GM23338 (cell line): Measurements from ENCODE around the gene PCDHB12. TPM values are rescaled to one million over a fixed set of nuclear protein-coding genes. Genes with fewer than 3 reads are reported as not detected.

Experiments
- ATAC-seq: fragments of 200-7000 bp; cut with Tn5 transposase; 3 replicates; pipeline ENCODE4 v1.9.1; 2020
- DNase-seq: peaks from one replicate; pipeline ENCODE4 v3.0.0-alpha.2; 2015; ENCODE audit warnings: low spot score
- H2AFZ ChIP-seq: fragments of 200-600 bp; sonication (generic); 2 replicates; pipeline ENCODE4 v1.8.0; 2016; ENCODE audit warnings: antibody characterized with exemption, mild to moderate bottlenecking, moderate library complexity
- H3F3A ChIP-seq: fragments of 200-600 bp; sonication (generic); replicated peaks from 2 replicates; pipeline ENCODE4 v1.8.0; 2017; ENCODE audit warnings: antibody characterized with exemption, mixed run types, low read depth
- H3K27ac ChIP-seq: fragments of 200-600 bp; sonication (generic); 2 replicates; pipeline ENCODE4 v1.6.1; 2016; ENCODE audit warnings: low read depth
- H3K27me3 ChIP-seq: fragments of 200-600 bp; sonication (generic); 2 replicates; pipeline ENCODE4 v1.8.0; 2016; ENCODE audit warnings: mild to moderate bottlenecking, mixed run types, moderate library complexity; ENCODE audit not compliant: insufficient read depth
- H3K36me3 ChIP-seq: fragments of 200-600 bp; sonication (generic); 2 replicates; pipeline ENCODE4 v1.8.0; 2016; ENCODE audit warnings: mild to moderate bottlenecking; ENCODE audit not compliant: insufficient read depth
- H3K4me1 ChIP-seq: fragments of 200-600 bp; sonication (generic); 2 replicates; pipeline ENCODE4 v1.8.0; 2016; ENCODE audit warnings: mild to moderate bottlenecking, moderate library complexity; ENCODE audit not compliant: insufficient read depth
- H3K4me2 ChIP-seq: fragments of 200-600 bp; sonication (generic); 2 replicates; pipeline ENCODE4 v1.7.1; 2017; ENCODE audit warnings: mixed run types
- H3K4me3 ChIP-seq: fragments of 200-600 bp; sonication (generic); 2 replicates; pipeline ENCODE4 v1.6.1; 2016; ENCODE audit warnings: mixed run types
- H3K79me2 ChIP-seq: fragments of 200-600 bp; sonication (generic); replicated peaks from 2 replicates; pipeline ENCODE4 v1.8.0; 2017; ENCODE audit warnings: mild to moderate bottlenecking; ENCODE audit not compliant: insufficient read depth
- H3K9me2 ChIP-seq: fragments of 200-600 bp; sonication (generic); 2 replicates; pipeline ENCODE4 v1.8.0; 2017; ENCODE audit not compliant: insufficient read depth
- H4K20me1 ChIP-seq: fragments of 200-600 bp; sonication (generic); replicated peaks from 2 replicates; pipeline ENCODE4 v1.8.0; 2017; ENCODE audit warnings: mild to moderate bottlenecking; ENCODE audit not compliant: insufficient read depth
- H3K27ac Mint-ChIP-seq: 2 replicates; pipeline ENCODE4 v1.8.0; 2020; ENCODE audit warnings: inconsistent platforms, mild to moderate bottlenecking, moderate library complexity, mixed read lengths
- H3K27me3 Mint-ChIP-seq: 3 replicates; pipeline ENCODE4 v1.8.0; 2022; ENCODE audit warnings: low read depth, mild to moderate bottlenecking, moderate library complexity, mixed read lengths, inconsistent platforms; ENCODE audit not compliant: insufficient read depth, poor library complexity
- H3K36me3 Mint-ChIP-seq: 3 replicates; pipeline ENCODE4 v1.8.0; 2021; ENCODE audit warnings: low read depth, mild to moderate bottlenecking, inconsistent platforms, moderate library complexity, mixed read lengths
- H3K4me1 Mint-ChIP-seq: 3 replicates; pipeline ENCODE4 v1.8.0; 2020; ENCODE audit warnings: mild to moderate bottlenecking, inconsistent platforms, mixed read lengths
- H3K4me3 Mint-ChIP-seq: 3 replicates; pipeline ENCODE4 v1.8.0; 2021; ENCODE audit warnings: moderate library complexity, mild to moderate bottlenecking, inconsistent platforms, mixed read lengths
- H3K9me3 Mint-ChIP-seq: 3 replicates; pipeline ENCODE4 v1.8.0; 2020; ENCODE audit warnings: moderate library complexity, mild to moderate bottlenecking, inconsistent platforms, mixed read lengths
- CREB1 ChIP-seq: fragments of 250-450 bp; sonication (Bioruptor Pico); IDR thresholded peaks from 2 replicates; pipeline ENCODE4 v1.5.0; 2020; ENCODE audit warnings: low read depth, mild to moderate bottlenecking, moderate library complexity
- EZH2 ChIP-seq: fragments of 200-600 bp; sonication (generic); IDR thresholded peaks from one replicate; pipeline ENCODE4 v1.8.0; 2017; ENCODE audit warnings: antibody characterized with exemption, mild to moderate bottlenecking, low read depth; ENCODE audit not compliant: unreplicated experiment
- EZH2phosphoT487 ChIP-seq: fragments of 200-600 bp; sonication (generic); IDR thresholded peaks from one replicate; pipeline ENCODE4 v1.8.1; 2018; ENCODE audit warnings: antibody characterized with exemption; ENCODE audit not compliant: unreplicated experiment
- JUNB ChIP-seq: IDR thresholded peaks from one replicate; pipeline ENCODE4 v1.6.1; 2016; ENCODE audit warnings: antibody characterized with exemption; ENCODE audit not compliant: unreplicated experiment
- NANOG ChIP-seq: IDR thresholded peaks from 2 replicates; pipeline ENCODE4 v1.6.1; 2016; ENCODE audit warnings: antibody characterized with exemption, borderline replicate concordance
- POLR2AphosphoS5 ChIP-seq: IDR thresholded peaks from 2 replicates; pipeline ENCODE4 v1.6.1; 2016; ENCODE audit warnings: antibody characterized with exemption, low read depth
- STAT1 ChIP-seq: IDR thresholded peaks from one replicate; pipeline ENCODE4 v1.6.1; 2016; ENCODE audit warnings: antibody characterized with exemption; ENCODE audit not compliant: unreplicated experiment
- ZNF114 ChIP-seq: fragments of 250-450 bp; sonication (Bioruptor Pico); IDR thresholded peaks from 2 replicates; pipeline ENCODE4 v1.5.0; 2020; ENCODE audit warnings: mild to moderate bottlenecking, moderate library complexity
- ZNF331 ChIP-seq: fragments of 250-450 bp; sonication (Bioruptor Pico); IDR thresholded peaks from 2 replicates; pipeline ENCODE4 v1.5.0; 2020; ENCODE audit warnings: low read depth, mild to moderate bottlenecking, moderate library complexity
- ZNF462 ChIP-seq: fragments of 250-450 bp; sonication (Bioruptor Pico); IDR thresholded peaks from 2 replicates; pipeline ENCODE4 v1.5.0; 2020; ENCODE audit warnings: mild to moderate bottlenecking, moderate library complexity
- polyA plus RNA-seq: library from polyadenylated mRNA; unstranded; fragments of >200 nt; fragmentation: Nextera tagmentation; extraction: Ambion mirVana; gene quantifications from 2 replicates; pipeline ENCODE4 v1.2.1, GENCODE V29; 2016
- total RNA-seq: library from RNA; depleted of rRNA; stranded (reverse); fragments of >200 nt; shearing (Covaris generic); gene quantifications from 2 replicates; pipeline ENCODE4 v1.2.3, GENCODE V29; 2014
- TF ChIP-seq, protein P1 (sequence below): IDR thresholded peaks from one replicate; pipeline ENCODE4 v1.6.1; 2018; ENCODE audit warnings: antibody characterized with exemption; ENCODE audit not compliant: unreplicated experiment
- TF ChIP-seq, protein P2 (sequence below), 2 experiments: fragments of 200-600 bp in 1 of 2; sonication (generic) in 1 of 2; conservative IDR thresholded peaks; 2 replicates each; pipeline versions ENCODE4 v1.5.1 to v1.6.1; 2016 to 2017; ENCODE audit warnings: antibody characterized with exemption in 2 of 2, low read depth in 2 of 2, mild to moderate bottlenecking in 2 of 2, moderate library complexity in 1 of 2

PCDHB12 gene
- total and polyA plus RNA-seq, 2 experiments from 2014 or later: 1.3 to 4.3 TPM

- H4K20me1 ChIP-seq: no peaks in the 10 kb centered on the region
- H3K9me3 Mint-ChIP-seq: peaks cover 86% of the 10 kb centered on the region
- H3K36me3 ChIP-seq: 0 out of 2 replicates have a peak, but pooled peaks cover 4% of the 10 kb centered on the region
- no peak overlapping the region for H3K27ac Mint-ChIP-seq
- 0 out of 2 replicates have a peak, but pooled peaks cover 2% of the 10 kb centered on the region for H3F3A ChIP-seq
- H3K4me3 Mint-ChIP-seq: no peak overlapping the region
- DNase-seq (peak; percentile 48), ATAC-seq (no peak)
- H3K9me2 ChIP-seq: peaks cover 4% of the 10 kb centered on the region; the same call in 1 of the 2 replicates
- peaks cover 58% of the 10 kb centered on the region for H3K36me3 Mint-ChIP-seq
- no peak overlapping the region for H3K27ac ChIP-seq
- 0 out of 2 replicates have a peak, but pooled peaks have one; percentile 8 for TF ChIP-seq NANOG
- TF ChIP-seq STAT1: no peak
- TF ChIP-seq ZNF331: no peak
- TF ChIP-seq, protein P1, sequence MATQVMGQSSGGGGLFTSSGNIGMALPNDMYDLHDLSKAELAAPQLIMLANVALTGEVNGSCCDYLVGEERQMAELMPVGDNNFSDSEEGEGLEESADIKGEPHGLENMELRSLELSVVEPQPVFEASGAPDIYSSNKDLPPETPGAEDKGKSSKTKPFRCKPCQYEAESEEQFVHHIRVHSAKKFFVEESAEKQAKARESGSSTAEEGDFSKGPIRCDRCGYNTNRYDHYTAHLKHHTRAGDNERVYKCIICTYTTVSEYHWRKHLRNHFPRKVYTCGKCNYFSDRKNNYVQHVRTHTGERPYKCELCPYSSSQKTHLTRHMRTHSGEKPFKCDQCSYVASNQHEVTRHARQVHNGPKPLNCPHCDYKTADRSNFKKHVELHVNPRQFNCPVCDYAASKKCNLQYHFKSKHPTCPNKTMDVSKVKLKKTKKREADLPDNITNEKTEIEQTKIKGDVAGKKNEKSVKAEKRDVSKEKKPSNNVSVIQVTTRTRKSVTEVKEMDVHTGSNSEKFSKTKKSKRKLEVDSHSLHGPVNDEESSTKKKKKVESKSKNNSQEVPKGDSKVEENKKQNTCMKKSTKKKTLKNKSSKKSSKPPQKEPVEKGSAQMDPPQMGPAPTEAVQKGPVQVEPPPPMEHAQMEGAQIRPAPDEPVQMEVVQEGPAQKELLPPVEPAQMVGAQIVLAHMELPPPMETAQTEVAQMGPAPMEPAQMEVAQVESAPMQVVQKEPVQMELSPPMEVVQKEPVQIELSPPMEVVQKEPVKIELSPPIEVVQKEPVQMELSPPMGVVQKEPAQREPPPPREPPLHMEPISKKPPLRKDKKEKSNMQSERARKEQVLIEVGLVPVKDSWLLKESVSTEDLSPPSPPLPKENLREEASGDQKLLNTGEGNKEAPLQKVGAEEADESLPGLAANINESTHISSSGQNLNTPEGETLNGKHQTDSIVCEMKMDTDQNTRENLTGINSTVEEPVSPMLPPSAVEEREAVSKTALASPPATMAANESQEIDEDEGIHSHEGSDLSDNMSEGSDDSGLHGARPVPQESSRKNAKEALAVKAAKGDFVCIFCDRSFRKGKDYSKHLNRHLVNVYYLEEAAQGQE: no peak
- TF ChIP-seq, protein P2, sequence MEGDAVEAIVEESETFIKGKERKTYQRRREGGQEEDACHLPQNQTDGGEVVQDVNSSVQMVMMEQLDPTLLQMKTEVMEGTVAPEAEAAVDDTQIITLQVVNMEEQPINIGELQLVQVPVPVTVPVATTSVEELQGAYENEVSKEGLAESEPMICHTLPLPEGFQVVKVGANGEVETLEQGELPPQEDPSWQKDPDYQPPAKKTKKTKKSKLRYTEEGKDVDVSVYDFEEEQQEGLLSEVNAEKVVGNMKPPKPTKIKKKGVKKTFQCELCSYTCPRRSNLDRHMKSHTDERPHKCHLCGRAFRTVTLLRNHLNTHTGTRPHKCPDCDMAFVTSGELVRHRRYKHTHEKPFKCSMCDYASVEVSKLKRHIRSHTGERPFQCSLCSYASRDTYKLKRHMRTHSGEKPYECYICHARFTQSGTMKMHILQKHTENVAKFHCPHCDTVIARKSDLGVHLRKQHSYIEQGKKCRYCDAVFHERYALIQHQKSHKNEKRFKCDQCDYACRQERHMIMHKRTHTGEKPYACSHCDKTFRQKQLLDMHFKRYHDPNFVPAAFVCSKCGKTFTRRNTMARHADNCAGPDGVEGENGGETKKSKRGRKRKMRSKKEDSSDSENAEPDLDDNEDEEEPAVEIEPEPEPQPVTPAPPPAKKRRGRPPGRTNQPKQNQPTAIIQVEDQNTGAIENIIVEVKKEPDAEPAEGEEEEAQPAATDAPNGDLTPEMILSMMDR (conservative IDR thresholded peaks at IDR 0.05; ENCODE audit: low read depth in 2 of 2): peak; percentile 22 to 30; a peak in 3 of 4 replicates
- TF ChIP-seq JUNB: no peak
- TF ChIP-seq EZH2phosphoT487: no peak
- no peak for TF ChIP-seq POLR2AphosphoS5
- peaks cover 4% of the 10 kb centered on the region for H3K27me3 Mint-ChIP-seq
- no peaks in the 10 kb centered on the region for H3K27me3 ChIP-seq
- H3K4me3 ChIP-seq: no peak overlapping the region
- H3K4me1 Mint-ChIP-seq: peaks cover 1% of the 10 kb centered on the region; the same call in 2 of the 3 replicates
- no peak overlapping the region for H2AFZ ChIP-seq
- no peak overlapping the region for H3K4me2 ChIP-seq
- H3K79me2 ChIP-seq: no peaks in the 10 kb centered on the region
- peaks cover 19% of the 10 kb centered on the region for H3K4me1 ChIP-seq
Observed at GRCh38 chr5:141250576-141250975, 42.1 kb downstream of the PCDHB12 start.

DNA sequence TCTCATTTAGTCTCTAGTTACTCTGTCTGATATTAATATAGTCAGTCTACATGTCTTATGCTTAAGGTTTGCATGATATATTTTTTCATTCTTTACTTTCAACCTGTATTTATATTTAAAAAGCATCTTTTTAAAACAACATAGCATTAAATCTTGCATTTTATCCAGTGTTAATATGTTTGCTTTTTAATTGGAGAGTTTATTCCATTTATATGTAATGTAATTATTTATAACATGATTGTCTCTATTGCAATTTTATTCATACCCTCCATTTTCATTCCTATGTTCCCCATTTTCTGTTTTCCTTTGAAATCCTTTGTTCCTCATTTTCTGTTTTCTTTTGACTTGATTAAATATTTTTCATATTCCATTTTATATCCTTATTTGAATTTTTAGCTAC lies 49.9 kb downstream of the PCDHB12 start:
- H3K27me3 Mint-ChIP-seq: no peaks in the 10 kb centered on the region
- H2AFZ ChIP-seq: no peak overlapping the region
- peaks cover 59% of the 10 kb centered on the region; the same call in 2 of the 3 replicates for H3K36me3 Mint-ChIP-seq
- no peaks in the 10 kb centered on the region for H3K9me2 ChIP-seq
- H3K27me3 ChIP-seq: no peaks in the 10 kb centered on the region
- no peak overlapping the region for H3K4me2 ChIP-seq
- H4K20me1 ChIP-seq: no peaks in the 10 kb centered on the region
- no peaks in the 10 kb centered on the region for H3K4me1 ChIP-seq
- H3K79me2 ChIP-seq: no peaks in the 10 kb centered on the region
- H3K4me3 Mint-ChIP-seq: no peak overlapping the region
- ATAC-seq: no peak
- no peak overlapping the region for H3K4me3 ChIP-seq
- no peak overlapping the region for H3K27ac ChIP-seq
- H3K27ac Mint-ChIP-seq: no peak overlapping the region
- no peaks in the 10 kb centered on the region for H3F3A ChIP-seq
- peaks cover 95% of the 10 kb centered on the region for H3K9me3 Mint-ChIP-seq
- H3K36me3 ChIP-seq: peaks cover 36% of the 10 kb centered on the region
- no peak for DNase-seq
- no peaks in the 10 kb centered on the region for H3K4me1 Mint-ChIP-seq
- TF ChIP-seq EZH2 (no peak), ZNF462 (no peak), ZNF114 (no peak), CREB1 (no peak), POLR2AphosphoS5 (no peak)
